Measurements from ENCODE around the gene LAMC2.

DNA sequence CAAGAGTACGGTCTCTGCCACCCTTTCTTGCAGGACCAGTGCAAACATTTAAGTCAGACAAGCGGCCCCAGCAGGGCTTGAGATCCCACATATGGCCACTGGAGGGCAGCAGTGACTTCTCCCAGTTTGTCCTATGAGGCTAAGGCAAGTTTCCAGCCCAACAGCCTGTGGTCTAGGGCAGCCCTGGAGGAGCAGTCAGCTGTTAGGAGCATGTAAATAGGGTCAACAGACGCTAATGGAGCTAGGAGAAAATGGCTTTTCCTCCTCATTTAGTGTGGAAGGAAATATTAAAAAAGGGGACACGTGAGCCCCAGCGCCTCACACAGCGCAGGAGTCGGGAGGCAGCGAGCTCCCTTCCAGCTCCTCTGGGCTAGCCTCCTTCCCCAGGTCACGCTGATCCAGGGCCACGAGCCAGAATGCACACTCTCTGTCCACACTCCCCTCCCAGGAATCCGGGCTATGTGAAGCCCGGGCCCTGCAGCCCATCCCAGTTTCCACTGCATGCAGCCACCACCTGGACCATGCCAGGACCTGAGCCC lies 95.6 kb downstream of the LAMC2 start:
- TF ChIP-seq CTCF (IDR thresholded peaks at IDR 0.05) = peak; percentile 96 to 97 (median 97)
- TF ChIP-seq POLR2AphosphoS5 (IDR thresholded peaks at IDR 0.05) = peak; percentile 56 to 58

All from esophagus muscularis mucosa (tissue), 3 donors.